ENCODE results near the gene VPS37B.

Gene VPS37B

GRCh38 chr12:122873540-122873939 lies 22.4 kb downstream of the VPS37B start:
- TF ChIP-seq, protein P1, sequence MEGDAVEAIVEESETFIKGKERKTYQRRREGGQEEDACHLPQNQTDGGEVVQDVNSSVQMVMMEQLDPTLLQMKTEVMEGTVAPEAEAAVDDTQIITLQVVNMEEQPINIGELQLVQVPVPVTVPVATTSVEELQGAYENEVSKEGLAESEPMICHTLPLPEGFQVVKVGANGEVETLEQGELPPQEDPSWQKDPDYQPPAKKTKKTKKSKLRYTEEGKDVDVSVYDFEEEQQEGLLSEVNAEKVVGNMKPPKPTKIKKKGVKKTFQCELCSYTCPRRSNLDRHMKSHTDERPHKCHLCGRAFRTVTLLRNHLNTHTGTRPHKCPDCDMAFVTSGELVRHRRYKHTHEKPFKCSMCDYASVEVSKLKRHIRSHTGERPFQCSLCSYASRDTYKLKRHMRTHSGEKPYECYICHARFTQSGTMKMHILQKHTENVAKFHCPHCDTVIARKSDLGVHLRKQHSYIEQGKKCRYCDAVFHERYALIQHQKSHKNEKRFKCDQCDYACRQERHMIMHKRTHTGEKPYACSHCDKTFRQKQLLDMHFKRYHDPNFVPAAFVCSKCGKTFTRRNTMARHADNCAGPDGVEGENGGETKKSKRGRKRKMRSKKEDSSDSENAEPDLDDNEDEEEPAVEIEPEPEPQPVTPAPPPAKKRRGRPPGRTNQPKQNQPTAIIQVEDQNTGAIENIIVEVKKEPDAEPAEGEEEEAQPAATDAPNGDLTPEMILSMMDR (IDR thresholded peaks at IDR 0.05; ENCODE audit: unreplicated experiment in 3 of 3): no peak
- Mint-ChIP-seq H3K27me3 (ENCODE audit: low read depth) (no peaks in the 10 kb centered on the region), H3K36me3 (ENCODE audit: low read depth) (peaks cover 21% of the 10 kb centered on the region), H3K4me3 (peak overlapping the region in 2 of 3 experiments; percentile 11 to 86), H3K4me1 (peaks cover 85% of the 10 kb centered on the region), H3K27ac (peak overlapping the region; percentile 94 to 97 (median 96)), H3K9me3 (no peaks in the 10 kb centered on the region)

GRCh38 chr12:122872815-122873361 lies 23.0 kb downstream of the VPS37B start:
- Mint-ChIP-seq H3K27ac (peak overlapping the region; percentile 94 to 97 (median 96)), H3K4me3 (peak overlapping the region in 2 of 3 experiments; percentile 41 to 86)

DNA sequence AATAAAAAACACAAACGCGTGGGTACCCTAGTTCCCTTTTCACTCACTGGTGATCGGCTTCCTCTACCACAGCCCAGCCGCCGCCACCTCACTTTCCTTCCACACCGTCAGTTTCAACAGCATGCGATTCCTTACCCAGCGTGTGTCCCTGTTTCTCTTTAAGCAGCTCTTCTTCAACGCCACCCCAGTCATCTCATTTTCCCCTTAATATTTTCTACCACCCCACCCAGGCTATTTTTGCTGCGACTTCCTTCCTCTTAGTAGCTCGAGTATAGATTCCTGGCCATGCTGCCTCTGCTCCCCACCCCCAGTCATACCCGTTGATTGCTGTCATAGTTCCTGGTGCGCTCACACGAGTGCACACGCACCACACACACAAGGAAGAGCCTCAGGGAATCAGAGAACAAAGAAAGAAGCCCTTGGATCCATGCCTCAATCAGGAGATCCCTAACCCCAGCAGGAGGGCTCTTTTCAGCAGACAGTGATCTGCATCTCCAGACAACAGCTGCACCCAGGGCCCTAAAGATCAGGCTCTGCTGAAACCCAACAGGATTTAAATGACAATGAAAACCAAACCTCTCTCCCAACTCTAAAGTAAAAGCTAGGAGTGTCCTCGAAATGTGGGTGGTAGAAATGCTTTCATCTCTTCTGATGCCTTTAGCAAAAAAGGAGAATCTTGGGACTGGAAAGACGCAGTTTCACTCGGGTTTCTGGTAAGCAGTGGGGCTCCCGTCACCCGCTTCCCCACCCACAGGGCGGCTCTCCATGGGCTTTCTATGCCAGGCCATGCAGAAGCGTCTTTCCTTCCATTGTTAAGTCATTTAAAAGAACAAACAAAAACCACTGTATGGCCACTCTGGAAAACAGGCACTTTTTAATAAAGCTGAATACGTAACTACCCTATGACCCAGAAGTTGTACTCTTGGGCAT lies 23.8 kb downstream of the VPS37B start:
- Mint-ChIP-seq H3K27me3 (ENCODE audit: low read depth) (no peaks in the 10 kb centered on the region), H3K4me1 (peaks cover 78% of the 10 kb centered on the region), H3K4me3 (peak overlapping the region; percentile 67 to 86 (median 82)), H3K27ac (peak overlapping the region; percentile 94 to 97 (median 96)), H3K36me3 (ENCODE audit: low read depth) (peaks cover 26% of the 10 kb centered on the region), H3K9me3 (no peaks in the 10 kb centered on the region)
- TF ChIP-seq, protein P1 (IDR thresholded peaks at IDR 0.05; ENCODE audit: unreplicated experiment in 3 of 3): no peak

More at GRCh38 chr12:122872815-122873361, 23.0 kb downstream of the VPS37B start:
- H3K36me3 Mint-ChIP-seq (ENCODE audit: low read depth): peaks cover 23% of the 10 kb centered on the region
- peaks cover 85% of the 10 kb centered on the region for H3K4me1 Mint-ChIP-seq
- no peaks in the 10 kb centered on the region for H3K27me3 Mint-ChIP-seq (ENCODE audit: low read depth)
- H3K9me3 Mint-ChIP-seq: no peaks in the 10 kb centered on the region
- TF ChIP-seq, protein P1 (IDR thresholded peaks at IDR 0.05; ENCODE audit: unreplicated experiment in 3 of 3): no peak

DNA sequence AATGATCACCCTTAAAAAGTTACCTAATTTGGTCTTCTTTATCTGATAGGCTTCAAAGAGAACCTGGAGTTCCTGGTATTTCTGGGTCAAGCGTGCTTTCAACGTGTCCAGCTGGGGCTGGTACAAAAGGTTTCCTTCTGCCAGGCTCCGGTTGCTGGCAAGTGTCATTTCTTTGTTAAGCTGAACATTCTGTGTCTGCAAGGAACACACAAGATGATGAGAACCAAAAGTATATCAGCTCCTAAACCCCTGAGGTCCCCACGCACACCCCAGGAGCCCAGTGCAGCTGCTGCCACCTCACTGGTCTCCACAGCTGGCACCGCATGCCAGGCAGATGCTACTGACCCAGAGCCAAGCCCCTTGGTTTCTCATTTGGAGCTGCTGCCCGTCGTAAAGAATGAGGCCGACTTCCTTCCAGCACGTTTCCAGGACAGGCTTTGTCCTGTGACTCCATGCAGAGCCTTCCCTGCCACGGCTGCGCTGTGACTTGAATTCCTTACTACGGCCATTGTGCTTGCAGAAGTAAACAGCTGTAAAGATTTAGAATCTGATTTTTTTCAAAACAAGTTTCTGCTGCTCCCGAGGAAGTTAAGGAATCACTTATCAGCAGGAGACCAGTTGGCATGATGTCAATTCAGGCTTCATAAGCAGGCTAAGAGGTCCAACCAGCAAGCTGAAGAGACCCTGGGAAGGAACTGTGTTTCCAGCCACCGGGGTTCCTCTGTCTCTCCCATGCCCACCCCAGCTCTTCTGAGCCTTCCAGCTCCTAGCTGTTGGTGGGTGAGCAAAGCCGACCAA lies 24.9 kb downstream of the VPS37B start:
- TF ChIP-seq, protein P1 (IDR thresholded peaks at IDR 0.05; ENCODE audit: unreplicated experiment in 3 of 3): no peak
- H3K4me3 Mint-ChIP-seq: peak overlapping the region; percentile 67 to 86 (median 82)

DNA sequence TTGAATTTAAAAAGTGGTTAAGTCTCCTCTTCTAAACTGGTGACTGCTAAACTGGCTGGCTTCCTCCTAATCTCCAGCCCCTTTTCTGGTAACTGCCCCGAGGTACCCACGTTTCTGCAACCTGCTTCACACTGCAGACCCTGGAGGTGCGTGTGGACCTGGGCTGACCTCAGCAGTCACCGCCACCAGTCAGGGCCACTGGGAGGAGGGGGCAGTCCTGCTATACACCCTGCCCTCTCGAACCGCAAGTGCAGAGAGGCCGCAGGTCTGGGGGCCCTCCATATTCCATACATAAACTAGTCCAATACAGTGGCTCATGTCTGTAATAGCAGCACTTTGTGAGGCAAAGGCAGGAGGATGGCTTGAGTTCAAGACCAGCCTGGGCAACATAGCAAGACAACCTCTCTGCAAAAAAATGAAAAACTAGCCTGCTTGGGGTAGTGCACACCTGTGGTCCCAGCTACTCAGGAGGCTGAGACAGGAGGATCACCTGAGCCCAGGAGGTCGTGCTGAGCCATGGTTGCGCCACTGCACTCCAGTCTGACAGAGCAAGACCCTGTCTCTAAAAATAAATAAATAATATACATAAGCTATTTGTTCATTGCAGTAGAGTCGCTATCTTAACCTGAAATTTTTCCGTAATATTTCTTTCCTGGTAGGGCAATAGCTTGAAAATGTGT lies 25.6 kb downstream of the VPS37B start:
- Mint-ChIP-seq H3K27me3 (ENCODE audit: low read depth) (no peaks in the 10 kb centered on the region), H3K4me3 (peak overlapping the region in 2 of 3 experiments; percentile 82 to 86), H3K9me3 (no peaks in the 10 kb centered on the region), H3K4me1 (peaks cover 62% of the 10 kb centered on the region), H3K36me3 (ENCODE audit: low read depth) (peaks cover 26% of the 10 kb centered on the region), H3K27ac (peak overlapping the region; percentile 94 to 97 (median 96))
- TF ChIP-seq, protein P1 (IDR thresholded peaks at IDR 0.05; ENCODE audit: unreplicated experiment in 3 of 3): no peak

More for the DNA sequence above, 24.9 kb downstream of the VPS37B start:
- Mint-ChIP-seq H3K9me3 (no peaks in the 10 kb centered on the region), H3K27me3 (ENCODE audit: low read depth) (no peaks in the 10 kb centered on the region), H3K4me1 (peaks cover 67% of the 10 kb centered on the region), H3K36me3 (ENCODE audit: low read depth) (peaks cover 26% of the 10 kb centered on the region), H3K27ac (peak overlapping the region; percentile 94 to 97 (median 96))
